Measurements from ENCODE around the gene ELF3.
A peak's percentile ranks its signal among the peaks of the same experiment; 100 is the strongest.
"Not testable (repeated sequence)": the region's sequence is repeated elsewhere in the genome, so short reads cannot be mapped to it uniquely, and the experiment has no call there.

Gene ELF3

GRCh38 chr1:202034683-202035462 lies 24.5 kb downstream of the ELF3 start:
- peak; percentile 82 for DNase-seq (ENCODE audit: low read depth)

DNA sequence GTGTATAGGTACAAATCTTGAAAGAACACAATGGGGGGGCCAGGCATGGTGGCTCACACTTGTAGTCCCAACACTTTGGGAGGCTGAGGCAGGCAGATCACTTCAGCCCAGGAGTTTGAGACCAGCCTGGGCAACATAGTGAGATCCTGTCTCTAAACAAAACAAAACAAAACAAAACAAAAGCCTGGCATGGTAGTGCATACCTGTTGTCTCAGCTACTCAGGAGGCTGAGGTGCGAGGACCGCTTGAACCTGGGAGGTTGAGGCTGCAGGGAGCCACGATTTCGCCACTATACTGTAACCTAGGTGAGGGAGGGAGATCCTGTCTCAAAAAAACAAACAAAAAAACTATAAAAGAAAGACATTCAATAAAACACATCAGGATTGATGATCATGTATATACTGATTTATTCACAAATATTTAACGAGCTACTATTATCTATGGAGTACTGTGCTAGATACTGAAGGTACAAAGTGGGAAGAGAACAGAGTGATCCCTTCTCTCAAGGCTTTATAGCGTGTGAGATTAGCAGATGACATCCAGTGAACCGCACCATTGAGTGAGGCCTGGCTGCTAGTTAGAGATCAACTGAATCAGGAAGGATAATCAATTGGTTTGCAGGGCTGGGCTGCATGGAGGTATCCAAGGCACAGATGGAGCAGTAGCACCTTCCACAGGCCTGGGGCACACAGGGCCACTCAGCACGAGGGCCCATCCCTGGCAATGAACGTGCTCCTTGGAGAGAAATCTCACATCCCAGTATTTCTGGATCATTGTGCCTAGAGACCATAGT lies 26.4 kb downstream of the ELF3 start:
- DNase-seq (ENCODE audit: low read depth) = no peak

DNA sequence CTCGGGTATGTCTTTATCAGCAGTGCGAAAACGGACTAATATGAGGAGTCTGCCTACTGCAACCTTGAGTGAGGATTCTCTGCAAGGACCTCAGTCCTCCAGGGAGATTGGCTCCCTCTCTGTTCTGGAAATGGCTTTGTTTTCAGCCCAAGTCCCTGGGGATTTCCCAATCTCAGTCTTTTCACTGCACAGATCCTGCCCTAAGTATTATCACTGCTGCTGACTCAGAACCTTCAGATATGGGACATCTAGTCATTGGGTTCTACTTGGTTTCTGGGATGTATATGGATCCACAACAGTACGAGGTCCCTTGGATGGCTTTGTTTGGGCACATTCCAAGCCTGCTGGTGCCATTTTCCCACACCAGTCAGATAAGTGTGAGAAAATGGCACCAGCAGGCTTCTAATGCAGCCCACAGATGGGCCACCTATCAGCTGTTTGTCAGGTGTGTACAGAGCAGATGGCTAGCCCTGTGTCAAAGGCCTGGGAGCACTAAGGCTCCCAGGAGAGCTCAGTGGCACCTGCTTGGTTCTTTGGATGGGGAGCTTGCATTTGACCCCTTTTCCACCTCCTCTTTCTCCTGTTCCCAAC lies 27.4 kb downstream of the ELF3 start:
- no peak for DNase-seq (ENCODE audit: low read depth)

DNA sequence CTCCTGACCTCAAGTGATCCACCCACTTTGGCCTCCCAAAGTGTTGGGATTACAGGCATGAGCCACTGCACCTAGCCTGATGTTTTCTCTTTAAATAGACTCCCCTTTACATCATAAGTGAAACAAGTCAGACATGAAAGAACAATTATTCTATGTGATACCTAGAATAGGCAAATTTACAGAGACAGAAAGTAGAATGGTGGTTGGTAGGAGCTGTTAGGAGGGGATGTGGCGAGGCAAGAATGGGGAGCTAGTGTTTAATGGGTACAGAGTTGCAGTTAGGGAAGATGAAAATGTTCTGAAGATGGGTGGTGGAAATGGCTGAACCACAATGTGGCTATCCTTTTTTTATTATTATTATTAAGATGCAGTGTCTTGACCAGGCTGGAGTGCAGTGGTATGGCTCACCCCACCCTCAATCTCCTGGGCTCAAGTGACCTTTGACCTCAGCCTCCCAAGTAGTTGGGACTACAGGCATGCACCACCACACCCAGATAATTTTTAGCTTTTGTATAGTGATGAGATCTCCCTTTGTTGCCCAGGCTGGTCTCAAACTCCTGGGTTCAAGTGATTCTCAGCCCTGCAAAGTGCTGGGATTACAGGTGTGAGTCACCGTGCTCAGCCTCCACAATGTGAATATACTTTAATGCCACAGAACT lies 28.4 kb downstream of the ELF3 start:
- DNase-seq (ENCODE audit: low read depth) = no peak

DNA sequence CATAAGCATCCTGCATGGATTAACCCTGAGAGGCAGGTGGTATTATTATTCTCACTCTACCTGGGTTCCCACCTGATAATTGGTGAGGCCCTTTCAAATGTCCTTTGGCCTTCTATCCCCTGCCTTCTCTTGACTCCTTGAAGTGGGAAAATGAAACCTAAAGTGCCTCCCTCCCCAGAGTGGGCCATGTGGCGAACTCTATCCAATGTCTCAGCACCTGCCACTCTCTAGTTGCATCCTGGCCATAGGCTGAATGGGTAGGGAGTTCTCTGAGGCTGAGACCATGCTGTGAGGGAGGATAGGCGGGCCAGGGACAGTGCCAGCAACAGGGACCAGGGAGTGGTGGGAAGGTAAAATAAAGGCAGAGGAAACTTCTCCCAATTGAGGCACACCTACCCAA lies 35.3 kb downstream of the ELF3 start:
- no peak for DNase-seq (ENCODE audit: low read depth)

GRCh38 chr1:202046227-202046626 lies 35.8 kb downstream of the ELF3 start:
- DNase-seq (ENCODE audit: low read depth) = no peak

GRCh38 chr1:202046748-202047708 lies 36.6 kb downstream of the ELF3 start:
- no peak for DNase-seq (ENCODE audit: low read depth)

DNA sequence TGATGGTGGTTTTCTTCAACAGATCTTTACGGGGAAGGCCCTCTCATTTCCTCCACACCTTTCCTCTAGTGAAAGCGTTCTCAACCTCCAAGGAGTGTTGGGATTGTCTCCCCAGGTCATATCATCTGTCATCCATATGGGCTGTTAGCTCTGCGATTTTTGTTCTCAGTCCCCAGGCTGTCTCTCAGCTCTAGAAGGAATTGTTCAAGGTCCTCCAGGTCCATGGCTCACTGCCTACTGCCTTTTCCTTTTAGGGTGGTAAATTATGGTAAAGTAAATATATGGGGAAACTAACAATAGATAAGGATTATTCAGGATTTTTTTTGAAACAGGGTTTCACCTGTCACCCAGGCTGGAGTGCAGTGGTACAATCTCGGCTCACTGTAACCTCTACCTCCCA lies 37.6 kb downstream of the ELF3 start:
- DNase-seq (ENCODE audit: low read depth) = no peak

GRCh38 chr1:202049129-202049528 lies 38.7 kb downstream of the ELF3 start:
- no peak for DNase-seq (ENCODE audit: low read depth)

GRCh38 chr1:202054094-202054493 lies 43.7 kb downstream of the ELF3 start:
- DNase-seq (ENCODE audit: low read depth) = no peak

GRCh38 chr1:202054673-202055072 lies 44.3 kb downstream of the ELF3 start:
- DNase-seq (ENCODE audit: low read depth) = not testable (repeated sequence)

DNA sequence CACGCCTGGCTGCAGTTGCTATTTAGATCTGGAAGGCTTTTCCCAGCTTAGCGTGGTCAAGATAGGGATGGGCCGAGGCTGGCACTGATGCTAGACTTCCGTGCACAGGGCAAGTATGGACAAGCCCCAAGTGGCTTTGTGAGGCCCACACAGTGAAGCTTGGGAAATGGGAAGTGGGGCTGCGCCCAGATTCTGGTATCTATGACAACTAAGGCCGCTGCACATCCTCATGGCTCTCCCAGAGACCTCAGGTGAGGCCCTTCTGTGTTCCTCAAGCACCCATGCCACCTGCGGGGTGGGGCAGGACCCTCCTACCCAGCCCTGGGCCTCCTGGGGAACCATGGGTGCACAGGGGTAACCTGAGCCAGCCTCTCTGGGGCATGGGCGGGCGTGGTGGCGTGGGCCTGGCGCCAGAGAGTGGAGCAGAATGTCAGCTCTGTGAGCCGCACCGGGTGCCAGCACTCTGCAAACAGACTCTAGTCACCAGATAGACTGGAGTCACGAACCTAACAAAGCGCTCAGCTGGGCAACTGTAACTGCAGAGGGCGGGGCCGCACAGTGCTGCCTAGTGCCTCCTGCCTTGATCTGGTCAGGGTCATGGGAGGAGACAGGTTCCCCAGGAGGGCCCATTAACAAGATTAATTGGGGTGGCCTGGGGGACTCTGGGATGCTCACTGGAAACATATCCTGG lies 46.4 kb downstream of the ELF3 start:
- DNase-seq (ENCODE audit: low read depth) = no peak

DNA sequence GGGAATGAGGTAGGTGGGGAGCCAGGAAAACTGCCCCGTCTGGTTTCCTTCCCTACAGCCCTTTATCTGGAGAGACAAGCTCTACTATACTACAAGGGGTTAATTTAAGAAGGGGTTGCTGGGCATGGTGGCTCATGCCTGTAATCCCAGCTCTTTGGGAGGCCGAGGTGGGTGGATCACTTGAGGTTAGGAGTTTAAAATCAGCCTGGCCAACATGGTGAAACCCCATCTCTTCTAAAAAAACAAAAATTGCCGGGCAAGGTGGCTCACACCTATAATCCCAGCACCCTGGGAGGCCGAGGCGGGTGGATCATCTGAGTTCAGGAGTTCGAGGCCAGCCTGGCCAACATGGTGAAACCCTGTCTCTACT lies 46.9 kb downstream of the ELF3 start:
- DNase-seq (ENCODE audit: low read depth) = not testable (repeated sequence)

DNA sequence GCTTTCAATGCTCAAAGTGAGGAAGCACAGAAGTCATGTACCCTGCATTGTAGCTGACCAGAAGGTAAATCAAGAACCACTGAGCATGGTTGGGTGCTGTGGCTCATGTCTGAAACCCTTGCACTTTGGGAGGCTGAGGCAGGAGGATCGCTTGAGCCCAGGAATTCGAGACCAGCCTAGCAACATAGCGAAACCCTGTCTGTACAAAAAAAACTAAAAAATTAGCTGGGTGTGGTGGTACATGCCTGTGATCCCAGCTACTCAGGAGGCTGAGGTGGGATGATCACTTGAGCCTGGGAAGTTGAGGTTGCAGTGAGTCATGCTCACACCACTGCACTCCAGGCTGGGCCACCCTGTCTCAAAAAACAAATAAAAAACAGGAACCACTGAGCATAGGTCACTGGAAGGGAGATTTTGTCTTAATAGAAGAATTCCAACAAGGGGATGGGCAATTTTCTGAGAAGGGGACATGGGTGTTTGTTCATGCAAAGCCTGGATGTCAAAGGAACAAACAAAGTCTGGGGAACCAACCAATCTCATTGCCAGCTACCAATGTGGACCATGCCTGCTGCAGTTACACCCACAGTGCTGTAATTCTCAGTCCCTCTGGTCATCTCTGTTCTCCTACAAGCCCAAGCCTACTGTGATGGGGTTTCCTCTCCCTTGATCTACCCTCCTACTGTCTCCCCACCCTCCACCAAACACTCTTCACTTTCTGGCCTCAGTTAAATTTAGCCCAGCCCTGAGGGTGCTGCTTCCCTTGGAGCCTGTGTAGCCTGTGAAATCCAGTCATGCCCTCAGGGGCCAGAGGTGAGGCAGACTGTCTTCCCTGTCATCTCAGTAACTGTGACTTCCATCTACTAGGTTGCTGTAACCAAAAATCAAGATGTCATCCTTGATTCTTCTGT lies 47.9 kb downstream of the ELF3 start:
- DNase-seq (ENCODE audit: low read depth) = no peak

GRCh38 chr1:202061055-202061454 lies 50.7 kb downstream of the ELF3 start:
- DNase-seq (ENCODE audit: low read depth) = no peak

DNA sequence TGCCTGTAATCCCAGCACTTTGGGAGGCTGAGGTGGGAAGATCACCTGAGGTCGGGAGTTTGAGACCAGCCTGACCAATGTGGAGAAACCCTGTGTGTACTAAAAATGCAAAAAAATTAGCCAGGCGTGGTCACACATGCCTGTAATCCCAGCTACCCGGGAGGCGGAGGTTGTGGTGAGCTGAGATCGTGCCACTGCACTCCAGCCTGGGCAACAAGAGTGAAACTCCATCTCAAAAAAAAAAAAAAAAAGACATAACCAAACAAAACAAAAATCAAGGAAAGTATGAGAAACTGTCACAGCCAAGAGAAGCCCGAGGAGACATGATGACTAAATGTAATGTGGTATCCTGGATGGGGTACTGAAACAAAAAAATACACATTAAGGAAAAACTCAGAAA lies 51.4 kb downstream of the ELF3 start:
- DNase-seq (ENCODE audit: low read depth) = not testable (repeated sequence)

GRCh38 chr1:202062636-202063035 lies 52.2 kb downstream of the ELF3 start:
- DNase-seq (ENCODE audit: low read depth) = not testable (repeated sequence)

DNA sequence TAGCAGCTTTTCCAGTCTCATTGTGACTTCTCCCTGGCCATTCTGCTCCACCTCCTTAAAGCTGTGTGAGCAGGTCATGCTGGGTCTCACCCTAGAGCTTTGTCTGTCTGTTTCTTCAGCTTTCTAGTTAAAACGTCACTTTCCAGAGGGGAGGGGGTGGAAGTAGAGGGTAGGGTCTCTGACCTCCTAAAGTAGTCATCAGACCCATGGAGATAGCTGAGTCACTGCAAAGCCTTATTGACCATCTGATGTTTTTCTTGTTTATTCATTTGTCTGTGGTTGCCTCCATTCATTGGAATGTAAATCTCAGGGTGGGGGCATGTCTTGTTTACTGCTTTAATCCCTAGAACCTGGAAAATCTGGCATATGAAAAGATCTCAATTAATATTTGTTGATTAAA lies 52.7 kb downstream of the ELF3 start:
- no peak for DNase-seq (ENCODE audit: low read depth)

- not testable (repeated sequence) for DNase-seq (ENCODE audit: low read depth)
Observed at GRCh38 chr1:202064889-202065312, 54.5 kb downstream of the ELF3 start.

Data from GM04504 (cell line).